SH-SY5Y (cell line): Measurements from ENCODE around the gene MAN2B2.

ENCODE experiments used
- GATA2 ChIP-seq: IDR thresholded peaks from 2 replicates; pipeline ENCODE4 v1.6.1; 2011; ENCODE audit warnings: mild to moderate bottlenecking, low read depth, low read length
- GATA3 ChIP-seq: IDR thresholded peaks from 2 replicates; pipeline ENCODE4 v1.6.1; 2011; ENCODE audit warnings: low read depth, mild to moderate bottlenecking, low read length, moderate library complexity

GRCh38 chr4:6620891-6621555 is 46.0 kb downstream of the MAN2B2 start:
- no peak for TF ChIP-seq GATA3
- no peak for TF ChIP-seq GATA2
